Testis (tissue), 3 donors: Measurements from ENCODE around the gene SARDH. TPM values are rescaled to one million over a fixed set of nuclear protein-coding genes. Genes with fewer than 3 reads are reported as not detected.

Experiments
- DNase-seq: peaks from one replicate; pipeline ENCODE4 v3.0.0-alpha.2; 2019
- H3K27ac ChIP-seq, 2 donors: fragments of 200-600 bp; sonication (generic); one replicate each; pipeline ENCODE4 v1.5.1; 2019
- H3K27me3 ChIP-seq: fragments of 200-600 bp; sonication (generic); one replicate; pipeline ENCODE4 v1.5.1; 2019
- H3K36me3 ChIP-seq: fragments of 200-600 bp; sonication (generic); one replicate; pipeline ENCODE4 v1.5.1; 2017; ENCODE audit warnings: low read depth; ENCODE audit errors: missing control alignments
- H3K4me1 ChIP-seq: fragments of 200-600 bp; sonication (generic); one replicate; pipeline ENCODE4 v1.5.1; 2019
- H3K4me3 ChIP-seq, 2 donors: fragments of 200-600 bp; sonication (generic); one replicate each; pipeline ENCODE4 v1.5.1; 2017 to 2019
- H3K9me3 ChIP-seq: fragments of 200-600 bp; sonication (generic); one replicate; pipeline ENCODE4 v1.5.1; 2017
- POLR2A ChIP-seq: fragments of 450-650 bp; IDR thresholded peaks from one replicate; pipeline ENCODE4 v1.6.1; 2017; ENCODE audit warnings: antibody characterized with exemption, mild to moderate bottlenecking, moderate library complexity
- WGBS, 2 donors: methylation state at CpG; one replicate each; pipeline ENCODE4 v1.1.5; 2018; 5-methylcytosine and 5-hydroxymethylcytosine counted together
- intact Hi-C: fragments of 100-400 bp; cut with DNase I; formaldehyde crosslinking; loops from one replicate; pipeline ENCODE4 v1.15.1; 2023; ENCODE audit warnings: low total_unique reads
- polyA plus RNA-seq: library from polyadenylated mRNA; stranded (reverse); fragments of 350-450 nt; fragmentation: Illumina TruSeq; extraction: RNeasy Lipid Tissue Mini Kit (QIAGEN cat#74804); gene quantifications from one replicate; pipeline ENCODE4 v1.2.3, GENCODE V29; 2014; ENCODE audit warnings: low read depth, low replicate concordance; ENCODE audit not compliant: insufficient read depth
- total RNA-seq, 2 donors: library from RNA; depleted of rRNA; stranded (reverse); fragments of >200 nt; gene quantifications; one replicate each; pipeline ENCODE4 v1.2.3, GENCODE V29; 2016
- TF ChIP-seq, protein P1 (sequence below), 3 experiments: fragments of 450-650 bp in 2 of 3; fragments of 200-600 bp in 1 of 3; sonication (generic) in 1 of 3; IDR thresholded peaks; one replicate each; pipeline ENCODE4 v1.5.1; 2016 to 2019; ENCODE audit warnings: antibody characterized with exemption in 3 of 3, mild to moderate bottlenecking in 2 of 3, moderate library complexity in 1 of 3

SARDH gene
- total and polyA plus RNA-seq, 3 donors from 2014 or later, result 2.6 to 7.2 (median 5.1) TPM

DNA sequence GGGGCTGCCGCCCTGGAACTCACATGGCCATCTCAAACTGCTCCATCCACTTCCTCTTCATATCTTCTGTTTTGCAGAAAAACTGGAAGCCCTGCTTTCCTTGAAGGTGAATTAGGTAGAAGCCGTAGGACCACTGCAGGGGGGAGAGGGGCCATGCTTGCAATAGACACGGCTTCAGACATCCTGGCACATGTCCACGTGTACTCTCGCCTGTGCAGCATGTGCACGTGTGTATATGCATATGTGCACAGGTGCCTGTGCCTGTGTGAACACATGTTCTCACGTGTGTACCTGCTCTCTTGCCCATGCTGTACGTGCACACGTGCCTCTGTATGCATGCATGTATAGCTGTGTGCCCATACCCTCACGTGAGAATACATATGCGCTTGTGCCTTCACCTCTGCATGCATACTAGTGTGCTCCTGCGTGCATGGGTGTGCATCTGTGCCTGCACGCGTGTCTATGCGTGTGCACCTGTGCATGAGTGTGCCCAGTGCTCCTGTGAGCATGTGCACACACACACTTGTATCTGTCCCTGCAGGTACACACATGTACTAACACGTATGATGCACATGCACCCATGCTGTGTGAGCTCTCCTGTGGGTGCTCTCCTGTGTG is 47.7 kb upstream of the SARDH start:
- H3K4me3 ChIP-seq, result no peak overlapping the region
- no peak for TF ChIP-seq POLR2A
- TF ChIP-seq, protein P1, sequence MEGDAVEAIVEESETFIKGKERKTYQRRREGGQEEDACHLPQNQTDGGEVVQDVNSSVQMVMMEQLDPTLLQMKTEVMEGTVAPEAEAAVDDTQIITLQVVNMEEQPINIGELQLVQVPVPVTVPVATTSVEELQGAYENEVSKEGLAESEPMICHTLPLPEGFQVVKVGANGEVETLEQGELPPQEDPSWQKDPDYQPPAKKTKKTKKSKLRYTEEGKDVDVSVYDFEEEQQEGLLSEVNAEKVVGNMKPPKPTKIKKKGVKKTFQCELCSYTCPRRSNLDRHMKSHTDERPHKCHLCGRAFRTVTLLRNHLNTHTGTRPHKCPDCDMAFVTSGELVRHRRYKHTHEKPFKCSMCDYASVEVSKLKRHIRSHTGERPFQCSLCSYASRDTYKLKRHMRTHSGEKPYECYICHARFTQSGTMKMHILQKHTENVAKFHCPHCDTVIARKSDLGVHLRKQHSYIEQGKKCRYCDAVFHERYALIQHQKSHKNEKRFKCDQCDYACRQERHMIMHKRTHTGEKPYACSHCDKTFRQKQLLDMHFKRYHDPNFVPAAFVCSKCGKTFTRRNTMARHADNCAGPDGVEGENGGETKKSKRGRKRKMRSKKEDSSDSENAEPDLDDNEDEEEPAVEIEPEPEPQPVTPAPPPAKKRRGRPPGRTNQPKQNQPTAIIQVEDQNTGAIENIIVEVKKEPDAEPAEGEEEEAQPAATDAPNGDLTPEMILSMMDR (IDR thresholded peaks at IDR 0.05), result no peak
- 89 to 92% methylated on average over 16 of the region's 16 CpGs for WGBS, 2 donors

DNA sequence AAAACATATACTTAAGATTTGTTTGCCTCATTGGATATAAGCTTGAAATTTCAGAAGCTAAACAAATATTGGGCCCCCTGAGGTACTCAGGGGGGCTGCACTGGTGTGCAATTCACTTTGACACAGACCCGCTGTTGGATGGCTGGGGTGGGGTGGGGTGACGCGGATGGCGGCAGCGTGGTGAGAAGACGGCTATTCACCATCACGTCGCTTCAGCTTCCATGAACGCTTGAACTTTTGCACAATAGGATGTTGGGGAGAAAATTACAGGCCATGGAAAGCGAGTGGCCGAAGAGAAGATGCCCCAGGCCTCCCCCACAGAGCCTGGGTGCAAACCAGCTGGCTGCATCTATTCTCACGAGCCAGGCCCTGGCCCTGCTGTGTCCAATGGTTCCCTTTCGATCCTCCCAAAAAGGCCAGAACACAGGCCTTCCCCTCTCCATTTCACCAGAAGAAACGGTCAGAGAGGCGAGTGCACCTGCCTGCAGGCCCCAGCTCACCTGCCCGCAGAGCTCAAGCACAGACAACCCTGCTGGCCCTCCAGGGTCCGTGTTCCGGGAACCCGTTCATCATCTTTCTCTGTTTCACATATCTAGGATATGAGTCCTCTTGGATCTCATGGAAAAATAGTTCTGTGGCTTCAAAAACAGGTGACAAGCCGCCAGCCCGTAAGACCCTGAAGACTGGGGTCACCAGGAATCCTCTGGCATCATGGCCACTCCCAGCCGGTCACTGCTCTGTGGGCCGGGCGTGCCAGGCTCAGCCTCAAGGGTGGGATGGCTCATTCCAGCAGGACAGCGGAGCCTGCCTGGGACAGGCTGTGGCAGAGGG is 46.8 kb upstream of the SARDH start:
- Histone ChIP-seq H3K36me3 (no peaks in the 10 kb centered on the region), H3K9me3 (no peaks in the 10 kb centered on the region), H3K4me1 (no peaks in the 10 kb centered on the region), H3K27ac (no peak overlapping the region), H3K4me3 (no peak overlapping the region), H3K27me3 (no peaks in the 10 kb centered on the region)
- DNase-seq, result no peak
- TF ChIP-seq, protein P1 (IDR thresholded peaks at IDR 0.05), result no peak
- no peak for TF ChIP-seq POLR2A
- 92 to 93% methylated on average over 21 to 25 of the region's 25 CpGs for WGBS, 2 donors
- intact Hi-C loops, result no loop called here

More for the DNA sequence above, 47.7 kb upstream of the SARDH start:
- no peaks in the 10 kb centered on the region for H3K9me3 ChIP-seq
- no peaks in the 10 kb centered on the region for H3K36me3 ChIP-seq
- intact Hi-C loops, result no loop called here
- DNase-seq, result no peak
- no peaks in the 10 kb centered on the region for H3K27me3 ChIP-seq
- no peak overlapping the region for H3K27ac ChIP-seq
- no peaks in the 10 kb centered on the region for H3K4me1 ChIP-seq

DNA sequence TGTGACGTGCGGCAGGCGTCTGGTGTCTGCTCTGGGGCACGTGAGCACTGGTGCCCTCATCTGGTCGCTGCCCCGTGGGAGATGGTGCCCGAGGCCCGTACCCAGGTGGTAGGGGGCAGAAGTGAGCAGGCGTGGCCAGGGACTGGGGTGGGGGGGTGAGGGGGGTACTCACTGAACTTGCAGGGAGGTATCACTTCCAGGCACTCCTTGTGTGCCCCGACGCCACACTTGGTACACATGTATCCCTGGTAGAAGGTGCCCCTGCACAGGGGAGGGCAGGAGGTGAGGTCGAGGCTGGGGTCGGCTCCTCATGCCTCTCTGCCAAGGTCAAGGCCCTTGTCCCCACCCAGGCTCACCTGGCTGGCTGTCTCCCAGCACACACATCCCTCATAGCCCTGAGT is 45.2 kb upstream of the SARDH start:
- Histone ChIP-seq H3K36me3 (no peaks in the 10 kb centered on the region), H3K27ac (no peak overlapping the region), H3K4me3 (no peak overlapping the region), H3K27me3 (no peaks in the 10 kb centered on the region), H3K9me3 (no peaks in the 10 kb centered on the region), H3K4me1 (peaks cover 4% of the 10 kb centered on the region)
- TF ChIP-seq POLR2A, result no peak
- TF ChIP-seq, protein P1 (IDR thresholded peaks at IDR 0.05), result no peak
- 91 to 100% methylated on average over 3 to 13 of the region's 13 CpGs for whole genome bisulfite sequencing, 2 donors
- intact Hi-C loops, result no loop called here
- DNase-seq, result no peak

DNA sequence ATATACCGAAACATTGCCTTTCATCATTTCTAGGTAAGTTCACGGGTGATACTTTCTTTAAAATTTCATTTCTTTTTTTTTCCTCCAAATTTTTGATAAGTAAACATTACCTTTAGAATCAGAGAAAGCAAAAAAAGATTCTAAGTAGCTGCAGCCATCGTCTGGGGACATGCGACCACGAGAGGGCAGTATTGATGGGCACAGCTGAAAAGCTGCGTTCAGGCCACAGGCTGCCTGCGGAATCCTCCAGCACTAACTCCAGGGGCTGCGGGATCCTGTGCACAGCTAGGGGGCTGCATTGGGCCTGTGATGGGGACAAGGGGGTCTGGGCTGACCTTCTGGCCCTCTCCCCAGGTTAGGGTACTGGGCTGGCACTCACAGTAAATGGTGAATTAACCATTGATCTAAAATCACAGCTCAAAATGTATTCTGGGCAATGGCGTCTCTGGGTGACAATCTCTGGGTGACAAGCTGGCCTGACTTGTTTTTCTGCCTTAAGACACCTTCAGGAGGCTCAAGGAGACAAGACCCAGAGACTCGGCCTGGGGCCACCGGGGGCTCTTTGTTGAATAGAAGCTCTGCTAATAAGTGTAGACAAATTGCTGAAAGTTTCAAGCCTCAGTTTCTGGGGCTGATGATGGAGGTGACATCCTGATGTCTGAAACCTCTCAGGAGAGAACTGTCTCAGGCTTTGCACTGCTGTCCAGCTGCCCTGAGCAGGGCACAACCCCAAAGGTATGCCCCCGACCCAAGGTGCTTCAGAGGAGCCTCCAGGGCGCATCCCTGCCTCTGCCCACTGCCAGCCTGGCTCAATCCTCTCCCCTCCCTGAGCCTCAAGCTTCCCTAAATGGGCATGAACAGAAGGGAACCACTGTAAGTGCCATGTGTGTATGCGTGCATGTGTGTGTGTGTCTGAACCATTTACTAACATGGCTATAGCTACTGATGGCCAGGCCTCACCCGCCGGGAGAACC is 44.3 kb upstream of the SARDH start:
- no peaks in the 10 kb centered on the region for H3K9me3 ChIP-seq
- H3K36me3 ChIP-seq, result no peaks in the 10 kb centered on the region

More for the DNA sequence above, 44.3 kb upstream of the SARDH start:
- H3K4me3 ChIP-seq, result no peak overlapping the region
- H3K27ac ChIP-seq, result no peak overlapping the region
- 66 to 67% methylated on average over 16 of the region's 16 CpGs for WGBS, 2 donors
- no peaks in the 10 kb centered on the region for H3K27me3 ChIP-seq
- intact Hi-C loops, result no loop called here
- peak; percentile 85 for DNase-seq
- H3K4me1 ChIP-seq, result peaks cover 4% of the 10 kb centered on the region
- TF ChIP-seq POLR2A, result no peak
- TF ChIP-seq, protein P1 (IDR thresholded peaks at IDR 0.05), result peak; percentile 44 to 72 (median 68)
